Astrocyte (in vitro differentiated cells and primary cell): ENCODE results near the gene RSBN1.

Experiments
- CTCF ChIP-seq: IDR thresholded peaks from 2 replicates; pipeline ENCODE4 v1.5.1; 2011; ENCODE audit warnings: low read depth, mild to moderate bottlenecking, inconsistent platforms, low read length, moderate library complexity; ENCODE audit not compliant: insufficient read depth
- EZH2 ChIP-seq: IDR thresholded peaks from 2 replicates; pipeline ENCODE4 v1.6.1; 2012; ENCODE audit warnings: mild to moderate bottlenecking, low read length, inconsistent platforms; ENCODE audit not compliant: insufficient read depth

DNA sequence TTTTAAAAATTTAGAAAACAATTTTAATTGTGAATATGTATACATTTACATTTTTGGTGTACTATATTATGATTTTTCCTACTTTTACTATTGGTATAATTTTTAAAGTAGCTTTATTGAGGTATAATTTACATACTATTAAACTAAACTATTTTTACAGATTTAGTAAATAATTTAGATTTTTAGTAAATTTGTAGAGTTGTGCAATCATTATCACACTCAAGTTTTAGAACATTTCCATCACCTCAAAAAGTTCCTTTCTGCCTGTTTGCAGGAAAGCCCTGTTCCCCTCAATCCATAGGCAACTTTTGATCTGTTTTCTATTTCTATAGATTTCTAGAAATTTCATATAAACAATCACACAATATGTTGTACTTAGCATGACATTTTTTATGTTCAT lies 61.2 kb downstream of the RSBN1 start:
- no peak for TF ChIP-seq EZH2
- TF ChIP-seq CTCF: no peak
